ENCODE data around the gene CCND2. TPM values are rescaled to one million over a fixed set of nuclear protein-coding genes. Genes with fewer than 3 reads are reported as not detected.

CCND2 gene
- total and polyA plus RNA-seq, 12 donors = 28.4 to 428 (median 239) TPM

DNA sequence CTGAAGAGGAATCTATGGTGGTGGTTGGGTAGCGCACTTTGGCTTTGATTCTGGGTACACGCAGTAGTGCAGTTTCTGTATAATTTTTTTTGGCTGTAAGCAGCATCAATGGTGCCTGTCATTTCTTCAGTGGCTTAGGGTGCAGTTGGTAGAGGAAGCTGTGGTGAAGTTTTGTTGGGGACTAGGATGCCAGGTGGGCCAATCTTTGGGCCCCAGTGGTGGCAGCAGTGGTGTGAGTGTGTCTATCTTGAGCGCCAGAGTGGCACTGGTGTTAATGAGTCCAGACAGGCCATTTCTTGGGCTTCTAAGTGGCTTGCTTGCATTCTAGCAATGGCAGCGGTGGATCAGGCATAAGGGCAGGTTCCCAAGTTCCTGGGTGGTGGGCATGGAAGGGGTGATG, 33.8 kb upstream of the CCND2 start:
- intact Hi-C loops (cut with DNase I) = no loop called here
- 90 to 95% (median 91%) methylated on average over 3 to 4 of the region's 4 CpGs for WGBS, 4 donors

DNA sequence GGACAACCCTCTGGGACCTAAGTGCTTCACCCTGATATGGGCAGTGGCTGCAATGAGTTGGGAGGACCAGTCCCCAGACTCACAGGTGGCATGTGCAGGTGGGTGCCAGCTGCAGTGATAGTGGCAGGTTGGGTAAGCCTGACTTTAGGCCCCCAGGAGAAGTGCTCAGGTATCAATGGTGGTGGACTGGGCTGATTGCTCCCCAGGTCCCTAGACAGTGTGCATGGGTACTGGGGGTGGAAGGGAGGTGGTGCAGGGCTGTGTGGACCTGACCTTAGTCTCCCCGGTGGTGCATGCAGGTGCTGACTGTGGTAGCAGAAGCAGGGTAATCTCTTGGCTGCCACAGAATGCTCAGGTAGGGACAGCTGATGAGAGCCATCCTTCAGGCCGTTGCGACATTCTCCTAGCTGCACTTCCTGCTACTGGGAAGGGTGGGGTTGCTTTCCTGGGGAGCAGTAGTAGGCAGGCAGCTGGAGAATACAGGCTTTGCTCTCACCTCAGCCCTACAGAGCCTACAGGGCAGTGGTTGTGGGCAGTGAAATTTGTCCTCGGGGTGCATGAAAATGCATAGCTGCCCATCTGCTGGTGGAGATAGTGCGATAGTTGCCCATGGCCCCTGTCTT, 33.3 kb upstream of the CCND2 start:
- no peaks in the 10 kb centered on the region for H3K4me1 ChIP-seq (replicated peaks in 1 of 2)
- peaks cover 8% of the 10 kb centered on the region for H3K27me3 ChIP-seq
- intact Hi-C loops (cut with DNase I) = no loop called here
- H3K4me3 ChIP-seq = no peak overlapping the region
- no peak overlapping the region for H3K27ac ChIP-seq
- no peaks in the 10 kb centered on the region for H3K36me3 ChIP-seq (replicated peaks in 1 of 2)
- no peaks in the 10 kb centered on the region for H3K9me3 ChIP-seq (replicated peaks in 1 of 3)
- DNase-seq = no peak
- WGBS, 4 donors = 73 to 93% (median 80%) methylated on average over 5 of the region's 5 CpGs
- TF ChIP-seq, protein P1, sequence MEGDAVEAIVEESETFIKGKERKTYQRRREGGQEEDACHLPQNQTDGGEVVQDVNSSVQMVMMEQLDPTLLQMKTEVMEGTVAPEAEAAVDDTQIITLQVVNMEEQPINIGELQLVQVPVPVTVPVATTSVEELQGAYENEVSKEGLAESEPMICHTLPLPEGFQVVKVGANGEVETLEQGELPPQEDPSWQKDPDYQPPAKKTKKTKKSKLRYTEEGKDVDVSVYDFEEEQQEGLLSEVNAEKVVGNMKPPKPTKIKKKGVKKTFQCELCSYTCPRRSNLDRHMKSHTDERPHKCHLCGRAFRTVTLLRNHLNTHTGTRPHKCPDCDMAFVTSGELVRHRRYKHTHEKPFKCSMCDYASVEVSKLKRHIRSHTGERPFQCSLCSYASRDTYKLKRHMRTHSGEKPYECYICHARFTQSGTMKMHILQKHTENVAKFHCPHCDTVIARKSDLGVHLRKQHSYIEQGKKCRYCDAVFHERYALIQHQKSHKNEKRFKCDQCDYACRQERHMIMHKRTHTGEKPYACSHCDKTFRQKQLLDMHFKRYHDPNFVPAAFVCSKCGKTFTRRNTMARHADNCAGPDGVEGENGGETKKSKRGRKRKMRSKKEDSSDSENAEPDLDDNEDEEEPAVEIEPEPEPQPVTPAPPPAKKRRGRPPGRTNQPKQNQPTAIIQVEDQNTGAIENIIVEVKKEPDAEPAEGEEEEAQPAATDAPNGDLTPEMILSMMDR (IDR thresholded peaks at IDR 0.05) = no peak
- TF ChIP-seq POLR2A (IDR thresholded peaks at IDR 0.05) = no peak

More for the DNA sequence above, 33.8 kb upstream of the CCND2 start:
- Histone ChIP-seq H3K4me1 (replicated peaks in 1 of 2) (no peaks in the 10 kb centered on the region), H3K36me3 (replicated peaks in 1 of 2) (no peaks in the 10 kb centered on the region), H3K9me3 (replicated peaks in 1 of 3) (no peaks in the 10 kb centered on the region), H3K4me3 (no peak overlapping the region), H3K27ac (no peak overlapping the region), H3K27me3 (peaks cover 4% of the 10 kb centered on the region)
- TF ChIP-seq POLR2A (IDR thresholded peaks at IDR 0.05) = no peak
- TF ChIP-seq, protein P1 (IDR thresholded peaks at IDR 0.05) = no peak
- no peak for DNase-seq

DNA sequence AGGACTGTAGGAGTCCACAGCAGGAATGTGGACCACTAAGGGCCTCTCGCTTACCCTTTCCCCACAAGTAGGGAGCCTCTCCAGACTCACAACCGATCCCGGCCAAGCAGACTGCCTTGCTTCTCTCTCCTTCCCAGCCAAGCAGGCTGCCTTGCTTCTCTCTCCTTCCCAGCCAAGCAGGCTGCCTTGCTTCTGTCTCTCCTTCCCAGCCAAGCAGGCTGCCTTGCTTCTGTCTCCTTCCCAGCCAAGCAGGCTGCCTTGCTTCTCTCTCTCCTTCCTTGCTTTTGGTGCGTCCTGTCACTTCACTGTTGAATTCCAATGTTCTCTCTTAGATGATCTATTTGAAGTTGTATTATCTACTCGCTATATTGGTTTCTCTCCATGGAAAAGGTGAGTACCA, 32.6 kb upstream of the CCND2 start:
- H3K4me1 ChIP-seq (replicated peaks in 1 of 2) = no peaks in the 10 kb centered on the region
- H3K9me3 ChIP-seq (replicated peaks in 1 of 3) = no peaks in the 10 kb centered on the region
- intact Hi-C loops (cut with DNase I) = no loop called here
- no peak overlapping the region for H3K27ac ChIP-seq
- TF ChIP-seq POLR2A (IDR thresholded peaks at IDR 0.05) = no peak
- TF ChIP-seq, protein P1 (IDR thresholded peaks at IDR 0.05) = no peak
- no peaks in the 10 kb centered on the region for H3K36me3 ChIP-seq (replicated peaks in 1 of 2)
- WGBS, 4 donors = 70 to 93% (median 90%) methylated on average over 4 to 5 of the region's 5 CpGs
- DNase-seq = no peak
- no peak overlapping the region for H3K4me3 ChIP-seq
- H3K27me3 ChIP-seq = peaks cover 8% of the 10 kb centered on the region

DNA sequence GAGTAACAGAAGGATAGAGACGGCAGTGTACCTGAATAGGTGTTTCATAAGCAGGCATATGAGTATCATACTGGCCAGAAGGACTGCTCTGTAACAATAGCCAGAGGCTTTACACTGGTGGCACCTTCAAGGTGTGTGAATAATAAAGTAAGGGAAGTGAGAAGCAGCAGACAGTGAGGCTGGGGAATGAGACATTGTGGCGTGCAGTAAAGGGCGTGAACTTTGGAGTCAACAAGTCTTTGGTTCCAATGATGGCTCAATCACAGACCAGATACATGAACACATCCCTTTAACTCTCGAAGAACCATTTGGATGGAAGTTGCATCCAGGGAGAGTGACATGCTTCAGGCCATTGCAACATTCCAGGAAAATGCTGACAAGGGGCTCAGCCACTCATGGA, 32.0 kb upstream of the CCND2 start:
- TF ChIP-seq, protein P1 (IDR thresholded peaks at IDR 0.05) = no peak
- TF ChIP-seq POLR2A (IDR thresholded peaks at IDR 0.05) = no peak
- DNase-seq = no peak
- Histone ChIP-seq H3K36me3 (replicated peaks in 1 of 2) (no peaks in the 10 kb centered on the region), H3K9me3 (replicated peaks in 1 of 3) (no peaks in the 10 kb centered on the region), H3K27me3 (peaks cover 8% of the 10 kb centered on the region), H3K4me1 (replicated peaks in 1 of 2) (no peaks in the 10 kb centered on the region), H3K4me3 (no peak overlapping the region), H3K27ac (no peak overlapping the region)
- intact Hi-C loops (cut with DNase I) = no loop called here
- WGBS, 4 donors = 70 to 79% (median 79%) methylated on average over 4 of the region's 4 CpGs
